Measurements from ENCODE around the gene PIM2. TPM values are rescaled to one million over a fixed set of nuclear protein-coding genes. Genes with fewer than 3 reads are reported as not detected.
A peak's percentile ranks its signal among the peaks of the same experiment; 100 is the strongest.
"Not testable (repeated sequence)": the region's sequence is repeated elsewhere in the genome, so short reads cannot be mapped to it uniquely, and the experiment has no call there.

PIM2 gene
- total RNA-seq, 1 donor from 2014 or later, result 3.3 TPM

GRCh38 chrX:48892896-48893295 is 25.9 kb downstream of the PIM2 start:
- Histone ChIP-seq H3K9me3 (replicated peaks) (no peaks in the 10 kb centered on the region), H3K4me3 (no peak overlapping the region), H3K4me1 (peaks cover 14% of the 10 kb centered on the region), H3K36me3 (peaks cover 14% of the 10 kb centered on the region), H3K27ac (replicated peaks) (no peak overlapping the region), H3K27me3 (ENCODE audit: low read depth) (no peaks in the 10 kb centered on the region)
- DNase-seq, result no peak
- intact Hi-C loops (cut with micrococcal nuclease), result no loop called here
- no peak for TF ChIP-seq CTCF (IDR thresholded peaks at IDR 0.05; ENCODE audit: borderline replicate concordance)

GRCh38 chrX:48891402-48892288 is 27.2 kb downstream of the PIM2 start:
- intact Hi-C loops (cut with micrococcal nuclease), result no loop called here
- DNase-seq, result peak; percentile 86
- H3K27me3 ChIP-seq (ENCODE audit: low read depth), result no peaks in the 10 kb centered on the region
- peaks cover 11% of the 10 kb centered on the region for H3K4me1 ChIP-seq
- H3K9me3 ChIP-seq (replicated peaks), result no peaks in the 10 kb centered on the region
- peak; percentile 64 for TF ChIP-seq CTCF (IDR thresholded peaks at IDR 0.05; ENCODE audit: borderline replicate concordance)
- peak overlapping the region; percentile 75 for H3K27ac ChIP-seq (replicated peaks)
- peak overlapping the region; percentile 74 for H3K4me3 ChIP-seq
- H3K36me3 ChIP-seq, result peaks cover 14% of the 10 kb centered on the region

GRCh38 chrX:48890934-48891401 is 27.9 kb downstream of the PIM2 start:
- Histone ChIP-seq H3K27ac (replicated peaks) (peak overlapping the region; percentile 75), H3K9me3 (replicated peaks) (no peaks in the 10 kb centered on the region), H3K27me3 (ENCODE audit: low read depth) (no peaks in the 10 kb centered on the region), H3K36me3 (peaks cover 14% of the 10 kb centered on the region), H3K4me1 (peaks cover 6% of the 10 kb centered on the region), H3K4me3 (peak overlapping the region; percentile 74)
- intact Hi-C loops (cut with micrococcal nuclease), result no loop called here
- TF ChIP-seq CTCF (IDR thresholded peaks at IDR 0.05; ENCODE audit: borderline replicate concordance), result no peak
- DNase-seq, result peak; percentile 18

- intact Hi-C loops (cut with micrococcal nuclease), result no loop called here
- no peaks in the 10 kb centered on the region for H3K27me3 ChIP-seq (ENCODE audit: low read depth)
- H3K9me3 ChIP-seq (replicated peaks), result no peaks in the 10 kb centered on the region
- TF ChIP-seq CTCF (IDR thresholded peaks at IDR 0.05; ENCODE audit: borderline replicate concordance), result no peak
- peak overlapping the region; percentile 74 for H3K4me3 ChIP-seq
- peaks cover 14% of the 10 kb centered on the region for H3K36me3 ChIP-seq
- no peak for DNase-seq
- H3K4me1 ChIP-seq, result peaks cover 6% of the 10 kb centered on the region
- peak overlapping the region; percentile 75 for H3K27ac ChIP-seq (replicated peaks)
Observed at GRCh38 chrX:48890296-48890925, 28.4 kb downstream of the PIM2 start.

- H3K36me3 ChIP-seq; DNase-seq; H3K9me3 ChIP-seq (replicated peaks); H3K4me3 ChIP-seq; H3K27me3 ChIP-seq (ENCODE audit: low read depth); H3K4me1 ChIP-seq; intact Hi-C loops (cut with micrococcal nuclease); H3K27ac ChIP-seq (replicated peaks): not testable (repeated sequence)
Observed at GRCh38 chrX:48886586-48886985, 32.2 kb downstream of the PIM2 start.

- intact Hi-C loops (cut with micrococcal nuclease), result no loop called here
- TF ChIP-seq CTCF (IDR thresholded peaks at IDR 0.05; ENCODE audit: borderline replicate concordance), result no peak
- Histone ChIP-seq H3K27ac (replicated peaks) (no peak overlapping the region), H3K27me3 (ENCODE audit: low read depth) (no peaks in the 10 kb centered on the region), H3K36me3 (no peaks in the 10 kb centered on the region), H3K4me1 (no peaks in the 10 kb centered on the region), H3K9me3 (replicated peaks) (no peaks in the 10 kb centered on the region), H3K4me3 (no peak overlapping the region)
- DNase-seq, result no peak
Observed at GRCh38 chrX:48883729-48884128, 35.1 kb downstream of the PIM2 start.

- intact Hi-C loops (cut with micrococcal nuclease); H3K36me3 ChIP-seq; H3K9me3 ChIP-seq (replicated peaks); H3K4me1 ChIP-seq; DNase-seq; H3K4me3 ChIP-seq; H3K27ac ChIP-seq (replicated peaks); H3K27me3 ChIP-seq (ENCODE audit: low read depth): not testable (repeated sequence)
Observed at GRCh38 chrX:48876944-48877343, 41.9 kb downstream of the PIM2 start.

GRCh38 chrX:48872017-48872416 is 46.8 kb downstream of the PIM2 start:
- H3K4me1 ChIP-seq; DNase-seq; H3K36me3 ChIP-seq; H3K4me3 ChIP-seq; H3K27ac ChIP-seq (replicated peaks); intact Hi-C loops (cut with micrococcal nuclease); H3K9me3 ChIP-seq (replicated peaks); H3K27me3 ChIP-seq (ENCODE audit: low read depth): not testable (repeated sequence)

All from left ventricle myocardium inferior (tissue), 1 donor.